Hypothalamus (tissue), 51 donors: ENCODE results near the gene CD6.

Experiments used
- DNase-seq, 51 donors: peaks; one replicate each; lab custom pipeline; 2025; lab: John Stamatoyannopoulos, UW

Gene CD6

DNA sequence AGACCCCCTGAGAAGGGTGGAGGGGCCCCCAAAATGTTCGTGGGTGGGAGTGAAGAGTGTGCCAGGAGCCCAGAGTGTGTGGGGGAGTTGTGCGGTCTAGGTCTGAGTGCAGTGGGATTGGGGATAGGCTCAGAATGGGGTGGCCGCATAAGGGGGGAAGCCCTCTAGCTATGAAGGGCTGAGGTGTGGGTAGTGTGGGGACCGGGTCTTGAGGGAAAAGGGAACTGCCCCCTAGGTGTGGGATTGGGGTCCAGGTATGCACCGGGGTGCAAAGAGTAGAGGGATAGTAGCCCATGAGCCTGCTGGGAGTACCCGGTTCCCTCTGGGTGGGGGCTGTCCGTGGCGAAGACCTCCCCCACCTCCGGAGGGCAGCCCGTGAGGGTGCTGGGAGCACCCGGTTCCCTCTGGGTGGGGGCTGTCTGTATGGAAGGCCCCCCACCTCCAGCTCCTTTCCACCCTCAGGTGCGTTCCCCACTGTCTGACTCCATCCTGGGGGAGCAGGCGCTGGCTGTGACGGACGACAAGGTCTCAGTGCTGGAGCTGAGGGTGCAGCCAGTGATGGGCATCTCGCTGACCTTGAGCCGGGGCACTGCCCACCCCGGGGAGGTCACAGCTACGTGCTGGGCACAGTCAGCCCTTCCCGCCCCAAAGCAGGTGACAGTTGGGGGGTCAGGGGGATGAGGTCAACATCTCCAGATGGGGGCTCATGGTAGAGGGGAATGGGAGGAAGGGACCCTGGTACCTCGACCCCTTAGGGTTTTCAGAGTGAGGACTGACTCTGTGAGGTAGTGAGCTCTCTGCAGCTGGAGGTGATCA lies 36.5 kb upstream of the CD6 start:
- no peak for DNase-seq

DNA sequence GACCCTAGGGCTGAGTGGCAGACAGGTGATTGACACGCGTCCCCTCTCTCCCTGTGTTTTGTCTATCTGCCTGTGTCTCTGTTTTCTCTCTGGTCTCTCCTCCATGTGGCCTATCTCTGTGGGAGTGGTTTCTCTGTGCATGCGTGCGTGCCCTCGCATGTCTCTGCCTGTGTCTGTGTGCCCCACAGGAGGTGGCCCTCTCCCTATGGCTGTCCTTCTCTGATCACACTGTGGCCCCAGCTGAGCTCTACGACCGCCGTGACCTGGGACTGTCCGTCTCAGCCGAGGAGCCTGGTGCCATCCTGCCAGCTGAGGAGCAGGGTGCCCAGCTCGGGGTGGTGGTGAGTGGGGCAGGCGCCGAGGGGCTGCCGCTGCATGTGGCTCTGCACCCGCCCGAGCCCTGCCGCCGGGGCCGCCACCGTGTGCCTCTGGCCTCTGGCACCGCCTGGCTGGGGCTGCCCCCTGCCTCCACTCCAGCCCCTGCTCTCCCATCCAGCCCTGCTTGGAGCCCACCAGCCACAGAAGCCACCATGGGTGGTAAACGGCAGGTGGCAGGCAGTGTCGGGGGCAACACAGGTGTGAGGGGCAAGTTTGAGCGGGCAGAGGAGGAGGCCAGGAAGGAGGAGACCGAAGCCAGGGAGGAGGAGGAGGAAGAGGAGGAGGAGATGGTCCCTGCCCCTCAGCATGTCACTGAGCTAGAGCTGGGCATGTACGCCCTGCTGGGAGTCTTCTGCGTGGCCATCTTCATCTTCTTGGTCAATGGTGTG lies 35.6 kb upstream of the CD6 start:
- no peak for DNase-seq

DNA sequence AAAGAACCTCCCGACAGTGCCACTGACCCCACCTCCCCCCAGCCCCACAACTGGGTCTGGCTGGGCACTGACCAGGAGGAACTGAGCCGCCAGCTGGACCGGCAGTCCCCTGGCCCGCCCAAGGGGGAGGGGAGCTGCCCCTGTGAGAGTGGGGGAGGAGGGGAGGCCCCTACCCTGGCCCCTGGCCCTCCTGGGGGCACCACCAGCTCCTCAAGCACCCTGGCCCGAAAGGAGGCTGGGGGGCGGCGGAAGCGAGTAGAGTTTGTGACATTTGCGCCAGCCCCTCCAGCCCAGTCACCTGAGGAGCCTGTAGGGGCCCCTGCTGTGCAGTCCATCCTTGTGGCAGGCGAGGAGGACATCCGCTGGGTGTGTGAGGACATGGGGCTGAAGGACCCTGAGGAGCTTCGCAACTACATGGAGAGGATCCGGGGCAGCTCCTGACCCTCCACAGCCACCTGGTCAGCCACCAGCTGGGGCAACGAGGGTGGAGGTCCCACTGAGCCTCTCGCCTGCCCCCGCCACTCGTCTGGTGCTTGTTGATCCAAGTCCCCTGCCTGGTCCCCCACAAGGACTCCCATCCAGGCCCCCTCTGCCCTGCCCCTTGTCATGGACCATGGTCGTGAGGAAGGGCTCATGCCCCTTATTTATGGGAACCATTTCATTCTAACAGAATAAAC lies 34.9 kb upstream of the CD6 start:
- DNase-seq: no peak

DNA sequence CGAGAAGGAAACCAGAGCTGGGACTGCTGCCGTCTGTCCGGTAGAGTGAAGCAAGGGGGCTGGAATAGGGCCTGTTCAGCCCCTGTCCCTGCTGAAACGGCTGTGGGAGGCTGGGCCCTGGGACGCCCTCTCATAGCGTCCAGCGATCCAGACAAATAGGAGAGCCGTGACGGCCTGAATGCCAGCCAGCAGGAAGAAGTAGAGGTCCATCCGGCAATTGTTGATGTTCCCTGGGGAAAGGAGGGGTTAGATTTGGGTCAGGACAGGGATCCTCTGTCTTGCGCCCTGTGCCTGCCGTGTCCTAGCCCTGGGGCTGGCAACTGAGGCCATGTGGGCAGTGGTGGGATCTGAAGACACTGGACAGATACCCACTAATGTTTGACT lies 34.3 kb upstream of the CD6 start:
- DNase-seq: no peak

DNA sequence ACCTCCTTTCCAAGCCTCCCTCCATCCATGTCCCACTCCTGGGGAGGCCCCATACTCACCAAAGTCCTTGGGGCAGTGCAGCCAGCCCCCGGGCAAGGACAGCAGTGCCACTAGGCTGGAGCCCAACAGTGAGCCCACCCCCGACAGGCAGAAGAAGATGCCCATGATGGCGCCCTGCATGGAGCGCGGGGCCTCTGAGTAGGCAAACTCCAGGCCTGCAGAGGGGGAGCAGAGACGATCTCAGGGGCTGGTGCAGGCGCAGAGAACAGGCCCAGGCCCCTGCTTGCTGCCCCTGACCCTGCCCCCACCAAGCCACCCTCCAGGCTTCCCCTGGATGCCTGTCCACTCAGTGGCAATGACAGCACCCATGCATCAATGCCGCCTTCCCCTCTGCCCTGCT lies 33.7 kb upstream of the CD6 start:
- DNase-seq: no peak

GRCh38 chr11:60938500-60938899 lies 33.0 kb upstream of the CD6 start:
- no peak for DNase-seq

DNA sequence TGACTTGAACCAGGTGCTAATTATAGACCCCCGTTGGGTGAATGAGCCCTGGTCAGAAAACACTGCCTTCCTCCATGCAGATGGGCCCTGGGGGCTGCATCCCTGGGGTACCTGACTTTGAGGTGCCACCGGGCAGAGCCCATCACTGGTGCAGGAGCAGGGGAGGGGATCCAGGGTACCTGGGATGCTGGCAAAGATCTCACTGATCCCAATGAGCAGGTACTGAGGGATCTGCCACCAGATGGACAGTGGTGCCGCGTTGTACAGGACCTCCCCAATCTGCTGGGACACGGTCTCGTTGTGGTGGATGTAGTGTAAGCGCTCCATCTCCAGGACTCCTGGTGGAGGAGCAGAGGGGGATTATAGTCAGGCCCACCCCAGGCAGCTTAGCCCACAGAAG lies 32.2 kb upstream of the CD6 start:
- DNase-seq: no peak

DNA sequence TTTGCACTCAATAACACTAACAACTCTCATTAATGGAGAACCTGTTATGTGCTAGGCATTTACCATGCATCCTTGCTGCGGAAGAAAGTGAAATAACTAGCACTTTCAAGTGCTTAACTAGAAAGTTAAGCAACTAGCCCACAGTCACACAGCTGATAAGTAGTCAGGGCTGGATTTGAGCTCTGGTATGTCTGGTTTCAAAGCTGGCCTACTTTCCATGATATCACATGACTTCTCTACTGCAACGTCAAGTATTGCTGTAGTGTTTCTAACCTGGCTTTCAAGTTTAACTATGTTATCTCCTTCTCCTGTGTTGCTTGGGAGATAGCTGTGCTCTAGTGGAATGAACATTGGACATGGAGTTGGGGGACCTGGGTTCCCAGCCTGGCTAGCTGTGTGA lies 31.6 kb upstream of the CD6 start:
- no peak for DNase-seq

GRCh38 chr11:60941371-60942119 lies 29.9 kb upstream of the CD6 start:
- no peak for DNase-seq

- DNase-seq: no peak
Observed at GRCh38 chr11:60942219-60942618, 29.3 kb upstream of the CD6 start.

- no peak for DNase-seq
Observed at GRCh38 chr11:60942970-60943565, 28.4 kb upstream of the CD6 start.

DNA sequence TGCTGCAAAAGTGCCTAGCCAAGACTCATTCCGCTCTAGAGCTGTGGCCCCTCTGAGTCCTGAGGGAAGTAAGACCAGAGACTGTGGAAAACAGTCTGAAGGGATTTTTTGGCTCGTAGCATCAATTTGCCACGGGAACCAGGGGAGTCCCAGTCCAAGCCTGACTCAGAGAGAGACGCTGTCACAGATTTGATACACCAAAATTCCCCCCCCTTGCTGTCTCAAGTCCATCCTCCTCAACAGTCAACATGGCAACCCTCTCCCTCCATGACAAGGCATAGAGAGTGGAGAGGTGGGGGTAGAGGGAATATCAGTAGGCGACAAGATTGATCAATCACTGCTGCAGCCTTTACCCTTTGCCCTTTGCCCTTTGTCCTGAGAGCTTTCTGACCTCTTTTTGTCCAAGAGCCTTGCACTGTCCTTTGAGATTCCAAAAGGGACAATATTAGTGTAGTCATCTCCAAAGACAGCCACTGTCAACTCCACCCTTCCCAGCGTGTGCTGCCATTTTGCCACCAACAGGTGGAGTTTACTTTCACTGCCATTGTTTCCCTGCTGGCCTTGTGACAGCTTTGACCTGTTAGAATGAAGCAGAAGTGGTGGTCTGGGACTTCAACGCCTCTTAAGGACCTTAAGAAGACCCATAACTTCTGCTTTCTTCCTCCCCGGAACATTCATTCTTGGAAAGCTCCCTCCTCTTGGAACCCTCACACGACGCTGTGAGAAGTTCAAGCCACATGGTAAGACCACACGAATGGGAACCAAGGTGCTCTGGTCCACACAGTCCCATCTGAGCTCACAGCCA lies 26.8 kb upstream of the CD6 start:
- no peak for DNase-seq

DNA sequence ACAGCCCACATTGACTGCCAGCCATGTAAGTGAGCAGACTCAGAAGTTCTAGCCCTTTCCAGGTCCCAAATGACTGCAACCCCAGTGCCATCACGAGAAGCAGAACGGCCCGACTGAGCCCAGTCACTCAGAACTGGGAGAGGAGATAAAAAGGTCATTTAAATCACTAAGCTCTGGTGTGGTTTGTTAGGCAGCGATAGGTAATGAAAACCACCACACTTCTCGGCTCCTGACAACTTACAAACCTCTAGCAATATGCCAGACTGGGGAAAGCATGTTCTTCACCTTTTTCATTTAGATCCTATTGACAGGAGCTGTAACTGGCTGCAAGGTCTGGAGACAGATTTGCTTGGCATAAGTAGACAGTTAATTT lies 26.2 kb upstream of the CD6 start:
- DNase-seq: no peak

- no peak for DNase-seq
Observed at GRCh38 chr11:60946601-60947264, 24.7 kb upstream of the CD6 start.

DNA sequence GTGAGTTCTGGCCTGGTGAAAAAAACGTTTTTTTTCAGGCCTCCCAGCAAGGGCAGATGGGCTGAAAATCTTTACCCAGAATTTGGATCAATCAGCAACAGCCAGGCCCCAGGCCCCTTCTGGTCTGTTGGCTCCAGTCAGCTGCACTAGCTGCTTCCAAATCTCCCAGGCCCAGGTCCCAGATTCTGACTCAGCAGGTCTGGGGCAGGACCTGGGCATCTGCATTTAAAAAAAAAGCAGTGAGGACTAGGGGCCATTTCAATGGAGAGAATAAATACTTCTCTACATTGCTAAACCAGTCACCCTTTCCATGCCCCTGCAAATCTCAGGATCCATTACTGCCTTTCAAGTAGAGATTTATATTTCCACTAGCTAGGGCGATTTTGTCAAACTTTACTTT lies 23.8 kb upstream of the CD6 start:
- peak in 15 of 51 donors; percentile 12 to 71 (median 29) for DNase-seq

GRCh38 chr11:60948250-60948649 lies 23.2 kb upstream of the CD6 start:
- DNase-seq: no peak

DNA sequence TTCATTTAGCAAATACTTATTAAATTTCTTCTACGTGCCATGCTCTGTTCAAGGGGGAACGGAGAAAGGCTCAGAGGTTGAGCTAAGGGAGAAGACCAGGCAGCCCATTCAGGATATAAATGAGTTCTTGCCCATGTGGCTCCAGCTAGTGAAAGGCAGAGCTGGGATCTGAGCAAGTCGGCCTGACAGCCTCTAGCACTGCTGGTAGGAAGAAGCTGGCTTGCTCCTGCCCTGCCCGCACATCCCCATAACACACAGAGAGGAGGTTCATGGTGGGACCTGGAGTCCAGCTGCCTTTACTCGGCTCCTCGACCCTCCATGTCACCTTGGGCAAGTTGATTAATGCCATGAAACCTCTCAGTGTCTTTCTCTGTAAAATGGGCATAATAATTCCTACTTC lies 21.5 kb upstream of the CD6 start:
- DNase-seq: no peak

- DNase-seq: no peak
Observed at GRCh38 chr11:60950933-60951605, 20.4 kb upstream of the CD6 start.

- DNase-seq: no peak
Observed at GRCh38 chr11:60951606-60951903, 19.9 kb upstream of the CD6 start.
